Activated T-cell treated with anti-CD3 and anti-CD28 coated beads, Interleukin-2, amount 50 U/mL, for 72 hours (primary cell): ENCODE data around the gene SSH3. TPM values are rescaled to one million over a fixed set of nuclear protein-coding genes. Genes with fewer than 3 reads are reported as not detected.

Experiments
- ATAC-seq, 2 donors: fragments of 150-1000 bp; cut with Tn5 transposase; replicated peaks in 1 of 2; 2 replicates each; pipeline ENCODE4 v1.10.0; 2021; ENCODE audit warnings: moderate library complexity in 2 of 2, mild to moderate bottlenecking in 1 of 2
- DNase-seq, 2 donors: peaks; one replicate each; pipeline ENCODE4 v3.0.0; 2021 to 2022; ENCODE audit warnings: mixed read lengths in 1 of 2
- H3K27ac Mint-ChIP-seq: one replicate; pipeline ENCODE4 v1.8.0; 2022; ENCODE audit warnings: mild to moderate bottlenecking, moderate library complexity, mixed read lengths
- H3K27me3 Mint-ChIP-seq: one replicate; pipeline ENCODE4 v1.8.0; 2022; ENCODE audit warnings: low read depth, mixed read lengths
- H3K36me3 Mint-ChIP-seq, 2 donors: one replicate each; pipeline ENCODE4 v1.8.0; 2022; ENCODE audit warnings: mixed read lengths in 2 of 2, mild to moderate bottlenecking in 1 of 2; ENCODE audit not compliant: insufficient read depth in 2 of 2
- H3K4me1 Mint-ChIP-seq: one replicate; pipeline ENCODE4 v1.8.0; 2022; ENCODE audit warnings: low read depth, mixed read lengths
- H3K4me3 Mint-ChIP-seq, 2 donors: one replicate each; pipeline ENCODE4 v1.8.0; 2022; ENCODE audit warnings: mild to moderate bottlenecking in 2 of 2, mixed read lengths in 2 of 2, moderate library complexity in 2 of 2
- H3K9me3 Mint-ChIP-seq, 2 donors: one replicate each; pipeline ENCODE4 v1.8.0; 2022; ENCODE audit warnings: mixed read lengths in 2 of 2
- total RNA-seq, 2 donors: library from RNA; stranded (reverse); gene quantifications; one replicate each; pipeline ENCODE4 v1.2.3, GENCODE V29; 2022

SSH3 gene
- total RNA-seq, 2 donors from 2014 or later: 13.3 to 20.3 TPM

DNA sequence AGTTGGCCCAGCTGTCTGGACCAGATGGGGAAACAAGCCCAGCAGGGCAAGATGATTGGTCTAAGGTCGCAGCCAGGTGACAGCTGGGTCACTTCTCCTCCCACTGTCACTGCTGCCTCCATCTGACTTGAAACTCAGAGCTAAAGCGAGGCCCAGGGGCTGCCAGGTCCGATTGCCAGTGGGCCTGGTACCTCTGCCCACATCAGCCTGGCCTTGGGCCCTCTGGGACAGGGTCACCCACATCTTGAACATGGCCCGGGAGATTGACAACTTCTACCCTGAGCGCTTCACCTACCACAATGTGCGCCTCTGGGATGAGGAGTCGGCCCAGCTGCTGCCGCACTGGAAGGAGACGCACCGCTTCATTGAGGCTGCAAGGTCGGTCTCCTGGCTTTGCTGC, 5.8 kb downstream of the SSH3 start:
- peaks cover 25% of the 10 kb centered on the region for H3K4me1 Mint-ChIP-seq
- H3K9me3 Mint-ChIP-seq: no peaks in the 10 kb centered on the region
- ATAC-seq: no peak
- H3K27me3 Mint-ChIP-seq: no peaks in the 10 kb centered on the region
- no peak overlapping the region for H3K27ac Mint-ChIP-seq
- no peak for DNase-seq
- H3K4me3 Mint-ChIP-seq: no peak overlapping the region
- no peaks in the 10 kb centered on the region for H3K36me3 Mint-ChIP-seq

DNA sequence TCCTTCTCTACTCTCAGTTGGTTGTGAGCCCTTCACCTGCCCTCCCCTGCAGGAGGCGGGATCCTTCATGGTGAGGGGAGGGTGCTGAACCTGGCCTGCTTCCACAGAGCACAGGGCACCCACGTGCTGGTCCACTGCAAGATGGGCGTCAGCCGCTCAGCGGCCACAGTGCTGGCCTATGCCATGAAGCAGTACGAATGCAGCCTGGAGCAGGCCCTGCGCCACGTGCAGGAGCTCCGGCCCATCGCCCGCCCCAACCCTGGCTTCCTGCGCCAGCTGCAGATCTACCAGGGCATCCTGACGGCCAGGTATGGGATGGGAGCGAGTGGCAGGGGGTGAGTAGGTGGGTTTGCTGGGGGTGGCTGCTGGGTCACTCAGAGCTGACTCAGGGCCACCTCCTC, 6.3 kb downstream of the SSH3 start:
- Mint-ChIP-seq H3K9me3 (no peaks in the 10 kb centered on the region), H3K27ac (no peak overlapping the region), H3K36me3 (no peaks in the 10 kb centered on the region), H3K4me3 (no peak overlapping the region), H3K27me3 (no peaks in the 10 kb centered on the region), H3K4me1 (peaks cover 28% of the 10 kb centered on the region)
- ATAC-seq (no peak), DNase-seq (no peak)

DNA sequence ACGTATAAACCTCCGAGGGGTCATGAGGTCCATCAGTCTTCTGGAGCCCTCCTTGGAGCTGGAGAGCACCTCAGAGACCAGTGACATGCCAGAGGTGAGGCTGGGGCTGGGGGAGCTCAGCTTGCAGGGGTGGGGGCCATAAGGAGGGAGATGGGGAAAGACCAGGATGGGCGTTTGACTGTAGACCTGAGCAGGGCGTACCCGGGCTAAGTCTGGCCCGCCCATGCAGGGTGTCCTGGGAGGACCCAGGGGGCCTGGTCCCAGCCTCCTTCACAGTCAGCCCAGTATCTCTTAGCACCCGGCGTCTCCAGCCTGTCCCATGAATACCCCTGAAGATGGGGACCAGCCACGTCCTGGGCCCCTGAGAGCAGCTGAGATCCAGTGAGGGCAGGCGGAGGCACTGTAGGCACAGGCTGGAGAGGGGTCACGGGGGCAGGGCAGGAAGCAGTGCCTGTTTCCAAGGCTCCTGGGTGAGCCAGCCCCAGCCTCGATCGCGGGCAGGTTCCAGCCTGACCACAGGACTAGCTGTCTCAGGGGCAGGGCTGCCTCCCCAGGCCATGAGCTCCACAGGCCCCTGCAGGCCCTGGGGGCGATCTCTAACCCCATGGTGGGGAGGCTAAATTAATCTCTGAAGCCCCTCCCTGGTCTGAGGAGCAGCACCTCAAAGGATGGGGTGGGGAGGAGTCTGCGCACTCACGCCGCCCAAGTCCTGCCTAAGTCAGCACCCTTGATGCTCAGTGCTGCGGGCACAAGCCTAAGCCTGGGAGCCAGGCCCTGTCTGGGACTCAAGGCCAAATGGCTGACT, 7.1 kb downstream of the SSH3 start:
- H3K27me3 Mint-ChIP-seq: no peaks in the 10 kb centered on the region
- H3K36me3 Mint-ChIP-seq: no peaks in the 10 kb centered on the region
- H3K4me1 Mint-ChIP-seq: peaks cover 28% of the 10 kb centered on the region
- DNase-seq (no peak), ATAC-seq (no peak)
- no peak overlapping the region for H3K4me3 Mint-ChIP-seq
- H3K27ac Mint-ChIP-seq: no peak overlapping the region
- H3K9me3 Mint-ChIP-seq: no peaks in the 10 kb centered on the region

- DNase-seq: no peak
- H3K36me3 Mint-ChIP-seq: no peaks in the 10 kb centered on the region
- H3K27me3 Mint-ChIP-seq: no peaks in the 10 kb centered on the region
- ATAC-seq: no peak
- H3K4me1 Mint-ChIP-seq: peaks cover 28% of the 10 kb centered on the region
- no peak overlapping the region for H3K27ac Mint-ChIP-seq
- H3K4me3 Mint-ChIP-seq: no peak overlapping the region
- H3K9me3 Mint-ChIP-seq: no peaks in the 10 kb centered on the region
Observed at GRCh38 chr11:67311051-67311555, 7.8 kb downstream of the SSH3 start.

DNA sequence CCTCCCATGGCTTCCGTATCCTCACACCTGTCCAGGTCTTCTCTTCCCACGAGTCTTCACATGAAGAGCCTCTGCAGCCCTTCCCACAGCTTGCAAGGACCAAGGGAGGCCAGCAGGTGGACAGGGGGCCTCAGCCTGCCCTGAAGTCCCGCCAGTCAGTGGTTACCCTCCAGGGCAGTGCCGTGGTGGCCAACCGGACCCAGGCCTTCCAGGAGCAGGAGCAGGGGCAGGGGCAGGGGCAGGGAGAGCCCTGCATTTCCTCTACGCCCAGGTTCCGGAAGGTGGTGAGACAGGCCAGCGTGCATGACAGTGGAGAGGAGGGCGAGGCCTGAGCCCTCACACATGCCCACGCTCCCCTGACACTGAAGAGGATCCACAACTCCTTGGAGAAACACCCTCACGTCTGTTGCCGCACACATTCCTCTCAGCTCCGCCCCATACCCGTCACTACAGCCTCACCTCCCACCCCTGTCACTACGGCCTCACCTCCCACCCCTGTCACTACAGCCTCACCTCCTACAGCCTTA, 8.3 kb downstream of the SSH3 start:
- Mint-ChIP-seq H3K9me3 (no peaks in the 10 kb centered on the region), H3K4me3 (no peak overlapping the region), H3K27ac (no peak overlapping the region), H3K36me3 (no peaks in the 10 kb centered on the region), H3K27me3 (no peaks in the 10 kb centered on the region), H3K4me1 (peaks cover 28% of the 10 kb centered on the region)
- ATAC-seq (peak in 1 of 2 donors; percentile 39), DNase-seq (no peak)

GRCh38 chr11:67312187-67313021, 9.1 kb downstream of the SSH3 start:
- peak in 1 of 2 donors; percentile 23 for DNase-seq
- no peaks in the 10 kb centered on the region for H3K9me3 Mint-ChIP-seq
- H3K27me3 Mint-ChIP-seq: no peaks in the 10 kb centered on the region
- peak overlapping the region; percentile 66 for H3K27ac Mint-ChIP-seq
- H3K4me1 Mint-ChIP-seq: peaks cover 28% of the 10 kb centered on the region
- H3K4me3 Mint-ChIP-seq: peak overlapping the region; percentile 48 to 50
- H3K36me3 Mint-ChIP-seq: no peaks in the 10 kb centered on the region
- ATAC-seq: peak in 1 of 2 donors; percentile 10

- H3K4me1 Mint-ChIP-seq: peaks cover 29% of the 10 kb centered on the region
- H3K36me3 Mint-ChIP-seq: peaks cover 0 to 1% of the 10 kb centered on the region in 2 donors
- no peaks in the 10 kb centered on the region for H3K9me3 Mint-ChIP-seq
- no peak overlapping the region for H3K4me3 Mint-ChIP-seq
- ATAC-seq (no peak), DNase-seq (no peak)
- peak overlapping the region; percentile 25 for H3K27ac Mint-ChIP-seq
- H3K27me3 Mint-ChIP-seq: peaks cover under 1% of the 10 kb centered on the region
Observed at GRCh38 chr11:67313125-67313890, 10.0 kb downstream of the SSH3 start.

- H3K27me3 Mint-ChIP-seq: peaks cover 6% of the 10 kb centered on the region
- peaks cover 38% of the 10 kb centered on the region for H3K4me1 Mint-ChIP-seq
- peaks cover 0 to 4% of the 10 kb centered on the region in 2 donors for H3K36me3 Mint-ChIP-seq
- ATAC-seq: no peak
- no peaks in the 10 kb centered on the region for H3K9me3 Mint-ChIP-seq
- H3K27ac Mint-ChIP-seq: no peak overlapping the region
- H3K4me3 Mint-ChIP-seq: no peak overlapping the region
- no peak for DNase-seq
Observed at GRCh38 chr11:67314218-67314617, 10.9 kb downstream of the SSH3 start.

DNA sequence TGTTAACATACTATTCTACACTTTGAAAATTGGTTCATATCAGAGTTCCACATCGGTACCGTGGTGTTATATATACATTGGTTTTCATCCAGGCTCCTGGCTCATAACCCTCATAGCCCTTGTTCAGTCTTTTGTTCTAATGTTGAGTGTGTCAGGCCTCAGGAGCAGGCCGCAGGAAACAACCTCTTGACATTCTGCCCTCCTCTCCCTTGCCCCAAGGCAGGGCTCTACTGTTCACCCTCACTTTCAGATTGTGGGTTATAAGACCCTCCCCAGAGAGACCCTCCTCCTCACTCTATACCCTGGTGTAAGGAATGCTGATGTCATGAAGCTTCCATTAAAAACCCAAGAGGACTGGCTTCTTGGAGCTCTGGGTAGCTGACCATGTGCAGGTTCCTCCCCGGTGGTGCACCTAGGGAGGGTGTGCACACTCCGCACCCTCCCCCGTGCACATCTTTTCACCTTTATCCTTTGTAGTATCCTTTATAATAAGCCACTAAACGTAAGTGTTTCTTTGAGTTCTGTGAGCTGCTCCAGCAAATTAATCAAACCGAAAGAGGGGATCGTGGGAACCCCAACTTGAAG, 12.1 kb downstream of the SSH3 start:
- DNase-seq: no peak
- Mint-ChIP-seq H3K4me1 (peaks cover 47% of the 10 kb centered on the region), H3K36me3 (peaks cover 0 to 4% of the 10 kb centered on the region in 2 donors), H3K9me3 (no peaks in the 10 kb centered on the region), H3K27me3 (peaks cover 6% of the 10 kb centered on the region), H3K27ac (no peak overlapping the region), H3K4me3 (peak overlapping the region; percentile 27 to 55)
- ATAC-seq: no peak

DNA sequence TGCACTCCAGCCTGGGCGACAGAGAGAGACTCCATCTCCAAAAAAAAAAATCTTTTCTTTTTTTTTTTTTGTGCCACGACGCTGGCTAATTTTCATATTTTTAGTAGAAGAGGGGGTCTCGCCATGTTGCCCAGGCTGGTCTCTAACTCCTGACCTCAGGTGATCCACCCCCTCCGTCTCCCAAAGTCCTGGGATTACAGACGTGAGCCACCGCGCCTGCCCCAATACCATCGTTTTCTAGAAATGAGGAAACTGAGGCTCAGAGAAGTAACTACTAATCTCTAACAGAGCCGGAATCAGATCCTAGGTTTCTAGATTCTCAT, 13.5 kb downstream of the SSH3 start:
- Mint-ChIP-seq H3K27ac (peak overlapping the region; percentile 95), H3K36me3 (peaks cover 0 to 4% of the 10 kb centered on the region in 2 donors), H3K4me3 (peak overlapping the region; percentile 88 to 92), H3K9me3 (no peaks in the 10 kb centered on the region), H3K4me1 (peaks cover 42% of the 10 kb centered on the region), H3K27me3 (peaks cover 6% of the 10 kb centered on the region)
- no peak for ATAC-seq
- no peak for DNase-seq

DNA sequence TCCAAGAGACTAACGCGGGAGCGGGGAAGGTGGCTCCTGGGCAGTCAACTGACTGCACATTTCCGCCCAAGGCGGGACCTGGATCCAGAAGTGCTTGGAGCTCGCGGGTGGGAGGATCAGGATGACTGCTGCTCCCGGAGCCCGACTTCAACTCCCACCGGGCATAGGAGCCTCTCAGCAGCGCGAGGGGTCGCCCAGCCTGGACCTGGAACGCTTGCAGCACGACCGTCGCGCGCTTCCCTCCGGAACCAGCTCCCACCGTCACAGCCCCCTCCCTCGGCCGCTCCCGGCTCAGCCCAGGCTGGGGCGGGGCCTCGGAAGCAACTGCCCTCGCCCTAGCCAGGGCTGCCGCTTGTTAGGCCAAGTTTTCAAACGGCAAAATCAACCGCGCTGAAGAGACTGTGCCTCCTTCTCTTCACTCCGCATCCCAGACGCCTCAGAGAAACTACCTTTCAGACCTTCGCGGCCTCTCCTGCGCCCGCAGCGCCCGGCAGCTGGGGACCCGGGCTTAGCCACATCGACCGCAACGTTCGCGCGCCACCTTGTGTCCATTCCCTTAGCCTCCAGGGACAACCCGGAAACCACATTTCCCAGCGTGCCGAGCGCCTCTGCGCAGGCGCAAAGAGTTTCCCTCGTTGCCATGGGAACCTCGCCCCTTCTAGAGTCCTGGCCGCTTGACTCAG, 14.0 kb downstream of the SSH3 start:
- peak; percentile 91 to 93 for ATAC-seq
- DNase-seq: peak; percentile 98 to 99
- Mint-ChIP-seq H3K4me1 (peaks cover 37% of the 10 kb centered on the region), H3K27ac (peak overlapping the region; percentile 95), H3K4me3 (peak overlapping the region; percentile 88 to 92), H3K9me3 (no peaks in the 10 kb centered on the region), H3K27me3 (peaks cover 6% of the 10 kb centered on the region), H3K36me3 (peaks cover 0 to 4% of the 10 kb centered on the region in 2 donors)
